GM12874 (cell line): ENCODE results near the gene PAX8.

Experiments
- TF ChIP-seq, protein P1 (sequence below): IDR thresholded peaks from 2 replicates; pipeline ENCODE4 v1.5.1; 2011; ENCODE audit warnings: low read depth, mild to moderate bottlenecking, control low read depth, low read length, moderate library complexity; ENCODE audit not compliant: insufficient read depth

Gene PAX8

DNA sequence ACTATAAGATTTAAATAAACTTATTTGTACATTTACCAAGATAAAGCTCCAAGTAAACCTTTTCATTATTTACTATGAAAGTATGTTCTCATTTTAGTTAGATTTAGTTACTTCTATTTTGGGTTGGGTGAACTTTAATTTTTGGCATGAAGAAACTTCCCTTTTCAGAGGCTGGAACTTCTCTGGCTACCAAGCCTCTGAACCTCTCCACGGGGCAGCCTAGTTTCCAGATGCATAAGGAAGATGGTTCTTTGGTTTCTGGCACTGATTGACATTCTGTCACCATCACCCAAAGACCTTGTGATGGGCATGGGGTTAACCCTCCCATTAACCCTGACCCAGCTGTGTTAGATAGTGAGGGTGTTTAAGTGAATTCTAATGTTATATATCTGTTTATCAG is 87.8 kb downstream of the PAX8 start:
- TF ChIP-seq, protein P1, sequence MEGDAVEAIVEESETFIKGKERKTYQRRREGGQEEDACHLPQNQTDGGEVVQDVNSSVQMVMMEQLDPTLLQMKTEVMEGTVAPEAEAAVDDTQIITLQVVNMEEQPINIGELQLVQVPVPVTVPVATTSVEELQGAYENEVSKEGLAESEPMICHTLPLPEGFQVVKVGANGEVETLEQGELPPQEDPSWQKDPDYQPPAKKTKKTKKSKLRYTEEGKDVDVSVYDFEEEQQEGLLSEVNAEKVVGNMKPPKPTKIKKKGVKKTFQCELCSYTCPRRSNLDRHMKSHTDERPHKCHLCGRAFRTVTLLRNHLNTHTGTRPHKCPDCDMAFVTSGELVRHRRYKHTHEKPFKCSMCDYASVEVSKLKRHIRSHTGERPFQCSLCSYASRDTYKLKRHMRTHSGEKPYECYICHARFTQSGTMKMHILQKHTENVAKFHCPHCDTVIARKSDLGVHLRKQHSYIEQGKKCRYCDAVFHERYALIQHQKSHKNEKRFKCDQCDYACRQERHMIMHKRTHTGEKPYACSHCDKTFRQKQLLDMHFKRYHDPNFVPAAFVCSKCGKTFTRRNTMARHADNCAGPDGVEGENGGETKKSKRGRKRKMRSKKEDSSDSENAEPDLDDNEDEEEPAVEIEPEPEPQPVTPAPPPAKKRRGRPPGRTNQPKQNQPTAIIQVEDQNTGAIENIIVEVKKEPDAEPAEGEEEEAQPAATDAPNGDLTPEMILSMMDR: no peak

DNA sequence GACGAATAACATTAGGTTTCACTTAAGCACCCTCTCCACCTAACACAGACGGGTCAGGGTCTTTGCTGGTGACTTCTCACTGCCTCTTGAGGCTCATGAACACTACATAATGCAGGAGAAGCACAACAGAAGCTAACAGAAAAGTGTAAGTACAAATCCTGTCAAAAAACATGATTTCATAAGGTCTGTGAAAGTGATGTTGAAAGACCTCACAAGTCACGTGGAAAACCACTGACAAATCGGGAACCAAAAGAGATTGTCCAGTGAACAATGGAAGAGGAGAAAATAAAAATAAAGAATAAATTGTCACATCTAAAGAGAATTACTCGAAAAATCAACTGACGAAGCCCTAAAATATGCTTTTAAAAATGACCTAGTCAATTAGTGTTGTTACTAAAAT is 91.0 kb downstream of the PAX8 start:
- TF ChIP-seq, protein P1: no peak

DNA sequence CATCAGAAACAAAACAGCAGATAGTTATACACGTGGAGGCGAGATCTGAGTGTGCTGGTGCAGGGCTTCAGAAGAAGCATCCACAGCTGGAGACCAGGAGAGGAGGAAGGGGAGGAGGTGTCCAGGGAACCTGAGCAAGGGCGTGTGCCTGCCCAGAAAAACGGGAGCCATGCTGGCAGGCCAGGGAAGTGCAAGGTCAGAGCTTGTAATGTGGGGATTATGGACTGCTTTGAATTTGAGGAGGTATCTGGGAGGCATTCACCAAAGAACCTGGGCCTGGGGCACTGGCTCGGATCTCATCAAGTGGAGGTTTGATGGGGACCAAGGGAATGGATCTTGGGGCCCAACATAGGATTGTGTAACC is 92.3 kb downstream of the PAX8 start:
- TF ChIP-seq, protein P1: no peak

DNA sequence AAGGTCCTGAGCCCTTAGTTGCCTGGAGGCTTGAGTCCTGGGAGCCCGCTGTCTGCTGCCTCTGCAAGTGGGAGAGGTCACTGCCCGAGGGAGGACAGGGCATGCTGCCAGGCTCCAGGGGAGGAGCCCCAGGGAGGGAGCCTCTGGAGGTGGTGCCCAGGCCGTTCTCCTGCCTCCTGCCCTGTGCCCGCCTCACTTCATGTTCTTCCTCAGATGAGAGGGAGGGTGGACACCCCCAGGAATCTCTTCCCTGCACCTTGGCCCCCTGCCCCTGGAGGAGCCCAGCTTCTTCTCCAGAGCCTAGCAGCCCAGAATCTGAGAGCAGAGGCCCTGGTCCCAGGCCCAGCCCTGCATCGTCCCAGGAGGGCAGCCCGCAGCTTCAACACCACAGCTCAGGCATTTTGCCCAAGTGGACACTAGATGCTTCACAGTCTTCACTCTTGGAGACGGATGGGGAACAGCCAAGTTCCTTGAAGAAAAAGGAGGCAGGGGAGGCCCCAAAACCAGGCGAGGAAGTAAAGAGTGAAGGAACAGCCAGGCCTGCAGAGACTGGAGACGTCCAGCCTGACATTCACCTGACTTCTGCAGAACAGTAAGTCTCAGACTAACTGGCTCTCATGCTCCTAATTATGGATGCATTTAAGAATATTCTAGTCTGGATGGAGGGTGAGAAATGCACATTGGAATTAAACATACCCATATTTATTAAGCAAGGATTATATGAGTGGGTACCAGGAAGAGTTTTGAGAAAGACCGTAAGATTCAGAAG is 92.9 kb downstream of the PAX8 start:
- TF ChIP-seq, protein P1: no peak

DNA sequence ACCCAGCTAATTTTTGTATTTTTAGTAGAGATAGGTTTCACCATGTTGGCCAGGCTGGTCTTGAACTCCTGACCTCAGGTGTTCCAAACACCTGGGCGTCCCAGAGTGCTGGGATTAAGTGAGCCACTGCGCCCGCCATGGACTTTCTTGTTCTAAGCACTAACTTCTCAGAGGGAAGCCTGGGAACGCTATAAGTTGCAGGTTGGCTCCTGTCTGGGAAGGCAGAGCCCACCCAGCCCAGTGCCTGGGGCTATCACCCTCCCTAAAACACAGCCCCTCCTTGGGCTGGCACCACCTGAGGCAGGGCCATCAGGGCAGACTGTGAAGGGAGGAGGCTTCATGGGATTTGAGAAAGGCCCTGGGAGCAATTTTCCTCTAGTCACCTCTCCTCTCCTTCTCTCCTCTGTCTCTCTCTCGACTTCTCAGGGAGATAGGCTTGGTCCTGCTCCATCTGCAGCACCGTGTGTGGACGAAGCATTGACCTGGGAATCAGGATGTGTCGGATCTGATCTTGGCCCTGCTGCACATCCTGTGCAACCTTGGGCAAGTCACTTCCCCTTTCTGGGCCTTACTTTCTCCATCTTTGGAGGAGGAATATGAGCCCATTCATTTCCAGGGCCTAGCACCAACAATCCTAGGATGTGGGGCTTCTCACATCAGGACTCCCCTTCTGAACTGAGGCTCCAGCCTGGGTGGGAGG is 94.0 kb downstream of the PAX8 start:
- TF ChIP-seq, protein P1: no peak

DNA sequence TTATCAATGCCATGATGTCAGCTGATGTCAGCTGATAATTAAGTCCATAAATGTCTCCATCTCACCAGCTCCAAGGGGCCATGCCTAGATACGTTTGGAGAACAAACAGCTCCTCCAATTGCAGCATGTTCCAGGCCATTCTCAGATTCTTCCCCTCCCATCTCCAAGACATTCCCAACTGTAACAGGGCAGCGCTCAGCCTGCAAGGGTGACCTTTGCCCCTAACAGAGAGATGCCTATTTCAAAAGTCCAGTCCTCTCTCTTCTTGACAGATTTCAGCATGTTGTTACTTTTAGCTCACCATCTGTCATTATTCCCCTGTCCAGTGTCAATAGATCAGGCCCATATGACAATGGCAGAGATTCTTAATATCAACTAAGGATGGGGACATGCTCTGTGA is 95.0 kb downstream of the PAX8 start:
- TF ChIP-seq, protein P1: no peak

DNA sequence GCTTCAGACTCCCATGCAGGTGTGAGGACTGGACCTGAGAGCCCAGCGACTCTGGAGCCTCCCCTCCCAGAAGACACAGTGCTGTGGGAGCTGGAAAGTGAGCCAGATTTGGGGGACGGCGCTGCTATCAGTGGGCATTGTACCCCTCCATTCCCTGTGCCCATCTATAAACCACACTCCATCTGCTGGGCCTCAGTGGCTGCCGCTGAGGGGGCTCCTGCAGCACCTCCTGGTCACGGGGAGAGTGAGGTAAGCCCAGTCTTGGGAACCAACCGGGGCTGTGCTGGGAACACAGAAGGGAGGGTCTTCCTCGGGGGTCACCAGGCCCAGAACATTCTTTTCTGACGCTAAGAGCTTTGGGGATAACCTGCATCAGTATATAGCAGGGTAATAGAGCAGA is 95.5 kb downstream of the PAX8 start:
- TF ChIP-seq, protein P1: no peak
